Measurements from ENCODE around the gene DLK2. TPM values are rescaled to one million over a fixed set of nuclear protein-coding genes. Genes with fewer than 3 reads are reported as not detected.

DLK2 gene
- total RNA-seq, 1 donor from 2014 or later: 0.18 TPM

- H3K36me3 Mint-ChIP-seq (ENCODE audit: low read depth, unreplicated experiment): peaks cover 8% of the 10 kb centered on the region
- no peak for TF ChIP-seq CTCF (IDR thresholded peaks at IDR 0.05; ENCODE audit: unreplicated experiment)
- peak overlapping the region; percentile 28 for H3K4me3 Mint-ChIP-seq (ENCODE audit: unreplicated experiment)
- no peaks in the 10 kb centered on the region for H3K9me3 Mint-ChIP-seq (ENCODE audit: unreplicated experiment)
- H3K27me3 Mint-ChIP-seq (ENCODE audit: unreplicated experiment): peaks cover 6% of the 10 kb centered on the region
- DNase-seq (ENCODE audit: low spot score): no peak
- H3K4me1 Mint-ChIP-seq (ENCODE audit: unreplicated experiment): peaks cover 15% of the 10 kb centered on the region
- peak overlapping the region; percentile 59 for H3K27ac Mint-ChIP-seq (ENCODE audit: unreplicated experiment)
Measured at GRCh38 chr6:43432009-43432945, 23.1 kb downstream of the DLK2 start.

GRCh38 chr6:43428874-43429273 lies 26.5 kb downstream of the DLK2 start:
- H3K27me3 Mint-ChIP-seq (ENCODE audit: unreplicated experiment): peaks cover 3% of the 10 kb centered on the region
- H3K27ac Mint-ChIP-seq (ENCODE audit: unreplicated experiment): no peak overlapping the region
- H3K4me3 Mint-ChIP-seq (ENCODE audit: unreplicated experiment): peak overlapping the region; percentile 95
- H3K36me3 Mint-ChIP-seq (ENCODE audit: low read depth, unreplicated experiment): peaks cover 5% of the 10 kb centered on the region
- no peak for DNase-seq (ENCODE audit: low spot score)
- no peaks in the 10 kb centered on the region for H3K9me3 Mint-ChIP-seq (ENCODE audit: unreplicated experiment)
- peaks cover 15% of the 10 kb centered on the region for H3K4me1 Mint-ChIP-seq (ENCODE audit: unreplicated experiment)
- TF ChIP-seq CTCF (IDR thresholded peaks at IDR 0.05; ENCODE audit: unreplicated experiment): no peak

- peak overlapping the region; percentile 48 for H3K27ac Mint-ChIP-seq (ENCODE audit: unreplicated experiment)
Measured at GRCh38 chr6:43428112-43428570, 27.2 kb downstream of the DLK2 start.

GRCh38 chr6:43427406-43428111 lies 27.8 kb downstream of the DLK2 start, which contains the start of gene ABCC10:
TSS of gene ABCC10 (plus strand) at chr6:43427541. CDS start at chr6:43427979, 438 bp downstream.
- no peak for TF ChIP-seq CTCF (IDR thresholded peaks at IDR 0.05; ENCODE audit: unreplicated experiment)
- Mint-ChIP-seq H3K36me3 (ENCODE audit: low read depth, unreplicated experiment) (peaks cover 5% of the 10 kb centered on the region), H3K27me3 (ENCODE audit: unreplicated experiment) (peaks cover 3% of the 10 kb centered on the region), H3K4me1 (ENCODE audit: unreplicated experiment) (peaks cover 15% of the 10 kb centered on the region), H3K27ac (ENCODE audit: unreplicated experiment) (peak within 1 kb of the TSS; percentile 82), H3K4me3 (ENCODE audit: unreplicated experiment) (peak within 1 kb of the TSS; percentile 95), H3K9me3 (ENCODE audit: unreplicated experiment) (no peaks in the 10 kb centered on the region)
- DNase-seq (ENCODE audit: low spot score): peak; percentile 95

More at GRCh38 chr6:43428112-43428570, 27.2 kb downstream of the DLK2 start:
- Mint-ChIP-seq H3K27me3 (ENCODE audit: unreplicated experiment) (peaks cover 3% of the 10 kb centered on the region), H3K36me3 (ENCODE audit: low read depth, unreplicated experiment) (peaks cover 5% of the 10 kb centered on the region), H3K4me1 (ENCODE audit: unreplicated experiment) (peaks cover 15% of the 10 kb centered on the region), H3K4me3 (ENCODE audit: unreplicated experiment) (peak overlapping the region; percentile 95), H3K9me3 (ENCODE audit: unreplicated experiment) (no peaks in the 10 kb centered on the region)
- DNase-seq (ENCODE audit: low spot score): no peak
- no peak for TF ChIP-seq CTCF (IDR thresholded peaks at IDR 0.05; ENCODE audit: unreplicated experiment)

Data from endothelial cell (in vitro differentiated cells).